GM21717 (cell line): ENCODE results near the gene COG7.
"Not testable (repeated sequence)": the region's sequence is repeated elsewhere in the genome, so short reads cannot be mapped to it uniquely, and the experiment has no call there.

ENCODE experiments used
- ATAC-seq: cut with Tn5 transposase; IDR thresholded peaks from one replicate; pipeline ENCODE4 v1.9.1; 2021; ENCODE audit warnings: mild to moderate bottlenecking, moderate library complexity; ENCODE audit not compliant: unreplicated experiment

Gene COG7

DNA sequence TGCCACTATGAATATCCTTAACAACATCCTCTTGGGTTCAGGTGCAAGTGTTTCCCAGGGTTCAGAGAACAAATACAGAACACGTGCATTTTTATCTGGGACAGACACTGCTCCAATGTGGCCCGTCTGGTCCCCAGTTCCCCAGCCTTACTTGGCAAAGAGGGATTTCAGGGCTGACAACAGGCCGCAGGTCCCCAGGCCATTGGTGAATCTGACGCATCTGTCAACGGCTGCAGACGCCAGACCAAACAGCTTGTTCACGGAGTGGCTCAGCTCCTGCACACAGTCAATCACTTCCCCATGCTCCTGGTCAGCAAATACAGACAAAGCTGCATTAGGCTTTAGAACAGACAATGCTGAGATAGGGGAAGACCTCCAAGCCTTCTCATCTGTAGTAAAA is 36.2 kb downstream of the COG7 start:
- no peak for ATAC-seq

DNA sequence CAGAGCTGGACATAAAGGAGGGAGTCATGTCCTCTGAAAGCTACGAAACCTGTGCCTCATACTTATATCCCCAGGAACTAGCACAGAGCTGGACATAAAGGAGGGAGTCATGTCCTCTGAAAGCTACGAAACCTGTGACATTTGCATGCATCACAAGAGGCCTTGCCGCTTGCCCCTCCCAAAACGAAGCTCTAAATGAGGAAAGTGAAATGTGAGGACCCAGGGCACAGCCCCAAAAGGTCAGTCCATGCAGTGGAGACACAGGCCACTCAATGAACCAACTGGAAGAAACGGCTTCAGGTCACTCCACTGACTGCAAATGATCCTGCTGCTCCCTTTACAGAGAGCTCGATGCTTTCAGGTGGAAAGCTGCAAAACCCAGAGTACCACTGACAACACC is 38.3 kb downstream of the COG7 start:
- no peak for ATAC-seq

DNA sequence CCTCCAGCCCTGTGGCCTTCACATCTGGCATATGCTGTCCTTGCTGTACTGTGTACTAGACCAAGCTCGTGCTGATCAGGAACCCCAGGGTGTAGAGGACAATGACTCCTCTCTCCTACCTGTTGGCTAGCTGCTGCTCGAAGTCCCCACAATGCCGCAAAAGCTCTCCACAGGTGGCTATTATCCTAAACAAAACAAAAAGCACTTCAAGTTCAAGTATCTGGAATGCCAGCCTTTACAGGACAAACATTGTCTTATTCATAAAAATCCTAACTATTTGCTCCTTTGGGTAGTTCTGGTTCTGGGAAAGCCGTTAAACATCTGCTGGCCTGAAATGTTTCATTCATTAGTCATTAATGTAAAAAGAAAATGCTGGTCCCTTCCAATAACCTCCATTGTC is 42.8 kb downstream of the COG7 start:
- ATAC-seq: no peak

DNA sequence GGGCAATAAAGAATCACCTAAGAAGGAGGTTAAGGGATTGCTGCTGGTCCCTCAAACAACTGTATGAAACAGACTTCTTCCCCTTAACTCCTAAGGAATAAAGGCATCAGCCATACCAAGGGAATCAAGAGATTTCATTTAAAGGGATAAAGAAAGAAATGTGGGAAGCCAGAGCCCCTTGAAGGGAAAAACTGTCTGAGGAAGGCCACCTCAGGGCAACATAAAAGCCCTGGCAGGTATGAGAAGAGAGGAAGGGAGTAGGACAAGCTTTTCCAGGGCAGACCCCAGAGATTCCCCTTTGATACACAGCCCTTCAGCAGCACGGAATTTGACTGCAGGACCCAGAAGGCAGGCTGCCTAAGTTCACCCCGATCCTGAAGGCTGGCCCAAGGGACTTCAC is 43.5 kb downstream of the COG7 start:
- ATAC-seq: no peak

DNA sequence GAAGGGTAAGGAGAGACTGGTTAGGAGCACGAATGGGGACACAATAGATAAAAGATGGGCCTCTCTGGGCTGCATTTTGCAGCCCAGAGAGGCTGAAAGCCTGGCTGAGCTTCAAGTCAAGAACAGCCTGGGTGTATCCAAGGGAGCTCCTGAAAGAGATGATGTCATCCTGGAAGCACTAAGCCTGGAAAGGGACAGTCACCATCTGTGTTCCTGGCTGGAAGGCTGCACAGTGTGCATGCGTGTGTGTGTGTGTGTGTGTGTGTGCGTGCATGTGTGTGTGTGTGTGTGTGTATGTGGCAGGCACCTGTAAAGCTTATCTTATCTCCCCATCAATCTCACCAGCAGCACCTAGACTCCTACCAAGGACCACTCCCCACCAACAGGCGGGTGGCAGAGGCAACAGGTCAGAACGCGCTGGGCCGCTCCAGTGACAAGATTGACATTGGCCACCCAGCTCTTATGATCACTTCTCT is 44.1 kb downstream of the COG7 start:
- no peak for ATAC-seq

DNA sequence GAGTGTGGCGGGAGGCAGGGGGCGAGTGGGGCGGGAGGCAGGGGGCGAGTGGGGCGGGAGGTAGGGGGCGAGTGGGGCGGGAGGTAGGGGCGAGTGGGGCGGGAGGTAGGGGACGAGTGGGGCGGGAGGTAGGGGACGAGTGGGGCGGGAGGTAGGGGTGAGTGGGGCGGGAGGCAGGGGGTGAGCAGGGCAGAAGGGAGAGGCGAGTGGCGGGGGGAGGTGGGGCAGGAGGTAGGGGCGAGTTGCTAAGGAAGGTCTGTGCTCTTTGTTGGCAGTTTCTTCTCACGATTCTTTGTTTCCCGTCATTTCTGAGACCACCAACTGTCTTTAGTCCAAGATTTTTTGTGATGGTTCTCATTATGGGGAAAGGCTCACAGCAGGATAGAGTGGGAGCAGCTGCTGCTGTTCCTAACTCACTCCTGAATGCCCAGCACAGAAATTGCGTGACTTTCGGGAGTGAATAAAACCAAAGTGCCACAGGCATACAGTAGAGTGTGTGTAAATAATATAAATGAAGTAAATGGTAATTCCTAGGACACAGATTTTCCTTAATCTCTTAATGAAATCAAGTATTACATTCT is 44.7 kb downstream of the COG7 start:
- no peak for ATAC-seq

DNA sequence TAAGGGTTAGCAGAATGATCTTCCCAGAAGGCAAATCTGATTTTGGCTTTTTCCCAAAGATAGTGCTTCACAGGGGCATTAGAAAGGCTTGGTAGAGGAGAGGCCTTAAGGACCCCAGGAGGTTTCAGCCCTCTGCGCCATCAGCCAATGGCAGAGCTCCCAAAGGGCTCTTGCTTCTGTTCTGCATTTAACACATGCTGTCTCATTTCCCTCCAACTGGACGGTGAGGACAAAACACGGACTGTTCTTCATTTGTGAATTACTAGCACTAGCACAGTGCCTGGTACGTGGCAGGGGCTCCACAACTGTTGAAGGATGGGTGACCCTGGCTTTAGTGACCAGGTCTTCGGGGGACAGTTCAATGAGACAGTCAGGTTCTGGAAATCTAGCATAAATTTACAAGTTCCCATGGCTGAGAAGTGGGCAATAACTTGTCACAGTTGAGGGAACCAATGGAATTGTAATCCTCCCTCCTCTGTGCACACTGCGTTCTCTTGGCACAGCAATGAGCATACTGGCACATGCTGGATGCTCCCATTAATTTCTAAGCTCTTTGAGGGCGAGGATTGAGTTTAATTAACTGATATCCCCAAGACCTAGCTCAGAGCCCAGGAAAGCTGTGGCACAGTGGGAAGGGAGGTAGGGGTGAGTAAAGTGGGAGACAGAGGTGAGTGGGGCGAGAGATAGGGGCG is 45.4 kb downstream of the COG7 start:
- ATAC-seq: no peak

DNA sequence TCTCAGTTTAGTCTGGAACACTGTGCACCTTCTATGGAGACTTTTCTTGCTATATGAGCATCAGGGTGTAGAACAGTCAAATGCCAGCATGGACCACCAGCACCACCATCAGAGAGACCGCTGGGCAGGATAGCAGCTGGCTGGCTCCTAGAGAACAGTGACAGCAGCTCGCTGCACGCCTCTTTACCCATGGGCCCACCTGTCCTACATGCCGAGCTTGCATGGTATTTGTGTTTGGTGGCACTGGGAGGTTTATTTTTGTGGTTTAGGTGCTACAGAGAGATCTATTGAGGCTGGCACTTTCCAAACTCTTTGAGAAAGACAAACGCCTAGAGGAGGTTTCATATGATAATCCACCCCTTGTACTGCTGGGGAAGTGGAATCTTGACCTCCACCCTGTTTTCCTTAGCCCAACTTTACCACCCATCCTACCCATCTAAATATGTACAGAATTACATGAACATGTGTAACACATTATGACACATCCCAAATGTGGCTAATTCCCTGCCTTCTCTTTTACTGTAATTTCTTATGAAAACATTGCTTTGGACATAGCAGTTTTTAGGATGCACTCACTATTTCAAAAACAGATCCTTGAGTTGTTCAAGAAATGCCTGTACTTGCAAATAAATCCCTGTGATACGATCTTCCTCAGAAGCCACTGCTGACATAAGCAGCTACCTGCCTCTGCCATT is 46.3 kb downstream of the COG7 start:
- ATAC-seq: no peak

DNA sequence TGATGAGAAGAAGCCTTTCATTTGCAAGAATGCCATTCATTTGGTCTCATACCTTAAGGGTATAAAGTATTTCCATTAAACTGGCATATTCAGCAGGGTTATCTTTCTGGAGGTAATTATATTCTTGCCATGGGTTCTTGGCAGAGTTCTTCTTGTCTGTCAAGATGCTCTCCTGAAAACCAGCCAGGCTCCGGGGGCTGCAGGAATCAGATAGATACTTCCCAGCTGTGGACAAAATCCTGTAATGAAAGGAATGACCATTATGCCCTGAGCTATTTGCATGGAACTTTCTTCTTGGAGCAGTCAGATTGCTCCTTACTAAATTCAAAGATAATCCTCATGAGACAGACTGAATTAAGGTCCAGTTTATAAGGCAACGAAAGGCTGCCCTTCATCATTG is 47.0 kb downstream of the COG7 start:
- ATAC-seq: no peak

DNA sequence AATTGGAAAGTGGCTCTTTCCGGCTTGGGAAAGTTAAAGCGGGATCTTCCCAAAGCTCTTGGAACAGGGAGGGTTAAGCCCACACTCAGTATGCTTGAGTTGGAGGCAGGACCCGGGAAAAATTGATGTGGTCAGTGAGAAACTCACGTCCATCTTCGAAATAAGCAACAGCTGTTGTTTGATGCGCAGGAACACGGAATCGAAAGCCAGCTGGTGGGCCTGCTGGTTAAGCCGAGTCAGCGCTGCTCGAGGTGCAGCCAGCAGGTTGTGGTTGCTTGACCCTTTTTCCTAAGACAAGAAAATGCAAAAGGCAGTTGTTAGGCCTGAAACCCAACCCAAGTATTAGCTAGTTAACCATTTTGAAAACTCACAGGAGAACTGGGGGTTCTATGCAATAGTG is 49.4 kb downstream of the COG7 start:
- no peak for ATAC-seq

DNA sequence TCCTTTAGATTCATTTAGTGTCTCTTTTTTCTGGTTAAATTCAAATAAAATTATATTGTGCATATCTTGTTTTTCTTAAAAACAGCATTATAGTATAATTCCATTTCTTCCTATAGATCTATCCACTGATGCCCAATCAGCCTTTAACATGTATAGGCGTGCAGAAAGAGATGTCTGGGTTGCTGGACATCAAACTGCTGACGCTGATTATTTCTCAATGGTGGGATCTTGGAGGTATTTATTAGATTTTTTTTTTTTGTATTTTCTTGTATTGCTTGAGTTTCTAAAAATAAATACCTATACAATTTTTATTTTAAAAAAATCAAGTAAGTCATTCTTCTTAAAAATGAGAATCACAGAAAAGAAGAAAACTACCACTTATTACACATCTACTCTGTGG is 50.9 kb downstream of the COG7 start:
- ATAC-seq: no peak

DNA sequence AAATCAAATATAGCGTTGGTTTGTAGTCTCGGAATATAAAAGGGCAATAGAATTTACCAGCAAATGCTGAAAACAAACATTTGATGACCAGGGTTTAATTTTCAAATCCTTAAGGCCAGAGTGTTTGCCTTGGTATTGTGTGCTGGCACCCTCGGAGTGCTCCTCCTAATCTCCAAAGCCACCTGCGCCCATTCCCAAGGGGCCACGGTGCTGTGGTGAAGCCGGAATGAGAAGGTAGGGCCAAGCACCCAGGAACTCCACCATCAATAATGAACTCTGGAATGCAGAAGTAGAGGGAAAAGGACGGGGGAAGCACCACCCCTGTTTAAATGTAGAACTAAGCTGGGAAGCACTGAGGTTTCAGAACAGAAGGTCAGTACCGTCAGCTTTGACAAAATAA is 51.9 kb downstream of the COG7 start:
- ATAC-seq: no peak

DNA sequence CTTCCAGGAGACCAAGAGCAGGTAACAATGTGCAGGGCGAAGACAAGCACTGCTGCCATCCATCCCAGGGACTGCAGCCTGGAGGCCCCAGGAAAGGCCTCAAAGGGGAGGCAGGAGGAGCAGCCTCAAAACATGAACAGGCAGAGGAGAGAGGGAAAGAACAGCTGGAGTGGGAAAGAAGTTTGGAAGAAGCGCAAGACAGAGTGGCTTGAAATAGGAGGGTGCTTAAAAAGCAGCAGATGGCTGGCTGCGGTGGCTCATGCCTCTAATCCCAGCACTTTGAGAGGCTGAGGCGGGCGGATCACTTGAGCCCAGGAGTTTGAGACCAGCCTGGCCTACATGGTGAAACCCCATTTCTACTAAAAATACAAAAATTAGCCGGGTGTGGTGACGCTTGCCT is 52.5 kb downstream of the COG7 start:
- ATAC-seq: not testable (repeated sequence)

DNA sequence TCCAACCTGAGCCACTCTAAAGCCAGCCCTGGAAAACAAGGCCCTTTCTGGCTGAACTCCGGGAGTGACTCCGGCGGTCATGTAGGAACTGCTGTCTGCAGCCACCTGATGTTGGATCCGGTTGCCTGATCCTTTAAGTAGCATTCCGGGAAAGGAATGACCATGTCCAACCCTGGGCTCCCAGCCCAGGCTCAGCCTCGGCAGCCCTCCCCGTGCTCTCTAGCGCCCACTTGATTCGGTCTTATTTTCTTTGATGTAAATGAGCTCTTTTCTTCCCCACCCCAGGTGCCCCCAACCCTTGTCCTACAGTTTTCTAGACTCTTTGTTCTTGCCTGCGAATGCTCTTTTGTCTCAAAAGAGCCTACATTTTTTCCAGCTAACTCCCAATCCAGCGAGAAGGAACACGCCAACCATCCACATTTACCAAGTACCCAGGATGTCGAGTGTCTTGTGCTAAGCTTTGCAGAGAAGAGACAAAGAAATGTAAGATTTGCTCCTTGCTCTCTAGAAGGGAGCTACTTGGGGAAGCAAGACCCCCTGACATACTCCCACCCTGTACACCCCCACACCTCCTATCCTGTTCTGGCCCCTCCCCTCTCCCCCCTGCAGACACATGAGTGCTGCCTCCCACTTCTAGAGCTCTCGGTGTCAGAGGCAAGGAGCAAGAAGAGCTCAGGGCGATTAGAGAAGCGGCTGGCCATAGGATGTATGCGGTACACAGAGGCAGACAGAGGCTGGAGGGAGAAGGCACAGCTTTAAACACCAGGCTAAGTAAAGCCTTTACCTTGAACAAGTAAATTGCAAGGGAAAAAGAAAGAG is 53.8 kb downstream of the COG7 start:
- ATAC-seq: no peak

DNA sequence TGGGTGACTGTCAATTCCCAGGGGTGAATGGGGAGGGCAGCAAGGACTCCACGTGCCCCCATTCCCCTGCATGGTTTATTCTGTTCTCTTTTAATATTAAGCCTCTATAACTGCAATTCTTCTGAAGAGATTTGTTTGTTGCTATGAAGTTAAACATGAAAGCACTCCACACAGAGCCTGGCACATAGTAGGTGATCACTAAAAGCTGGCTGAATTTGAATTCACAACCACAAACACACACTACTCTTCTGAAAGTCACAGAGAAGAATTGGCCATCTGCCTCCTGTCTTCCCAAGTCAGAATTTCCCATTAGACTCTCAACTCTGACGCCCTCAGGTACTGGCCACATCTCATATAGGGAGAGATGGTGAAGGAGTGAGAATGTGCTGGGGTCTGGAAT is 55.5 kb downstream of the COG7 start:
- no peak for ATAC-seq

DNA sequence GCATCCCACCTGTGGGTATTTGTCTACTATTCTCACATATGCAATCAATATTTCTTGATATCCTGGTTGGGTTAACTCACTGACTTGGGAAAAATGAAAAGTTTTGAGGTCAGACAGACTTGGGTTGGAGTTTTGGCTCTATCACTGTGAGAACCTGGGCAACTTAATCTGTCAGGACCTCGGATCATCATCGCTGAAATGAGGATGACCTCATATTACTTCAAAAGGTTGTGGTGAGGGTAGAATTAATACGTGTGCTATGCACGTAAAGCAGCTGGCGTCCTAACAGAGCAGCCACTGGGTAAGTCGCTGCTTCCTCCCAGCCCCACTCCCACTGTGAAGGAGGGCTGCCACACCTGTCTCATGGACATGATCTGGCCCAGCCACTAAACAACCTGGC is 57.3 kb downstream of the COG7 start:
- no peak for ATAC-seq

DNA sequence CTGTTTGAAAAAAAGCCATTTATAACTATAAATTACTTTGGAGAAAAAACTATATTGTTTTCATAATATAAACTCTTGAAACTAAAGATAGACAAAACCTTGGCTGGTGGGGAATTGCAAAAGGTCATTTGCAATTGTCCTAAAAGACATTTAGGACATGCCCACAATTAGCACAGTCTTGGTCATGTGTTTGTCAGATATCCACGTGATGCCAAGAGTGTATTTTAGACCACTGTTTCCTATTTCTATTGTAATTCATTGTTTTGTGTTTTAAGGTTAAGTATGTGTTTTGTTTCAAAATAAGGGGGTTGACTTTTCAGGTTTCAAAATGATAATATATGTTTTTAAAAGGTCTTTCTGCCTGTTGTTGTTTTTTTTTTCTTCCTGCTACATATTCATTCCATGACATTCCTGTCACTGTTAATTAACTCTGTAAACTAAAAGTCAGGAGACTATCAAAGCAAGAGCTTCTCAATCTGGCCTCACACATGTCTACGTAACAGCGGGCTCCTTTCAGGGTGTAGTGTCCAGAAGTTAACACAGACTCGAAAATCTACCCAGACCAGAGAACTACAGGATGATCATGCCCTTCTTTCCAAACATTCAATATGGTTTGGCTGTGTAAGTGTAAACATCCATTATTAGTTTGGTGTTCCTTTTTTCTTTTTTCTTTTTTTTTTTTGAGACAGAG is 58.7 kb downstream of the COG7 start:
- no peak for ATAC-seq

DNA sequence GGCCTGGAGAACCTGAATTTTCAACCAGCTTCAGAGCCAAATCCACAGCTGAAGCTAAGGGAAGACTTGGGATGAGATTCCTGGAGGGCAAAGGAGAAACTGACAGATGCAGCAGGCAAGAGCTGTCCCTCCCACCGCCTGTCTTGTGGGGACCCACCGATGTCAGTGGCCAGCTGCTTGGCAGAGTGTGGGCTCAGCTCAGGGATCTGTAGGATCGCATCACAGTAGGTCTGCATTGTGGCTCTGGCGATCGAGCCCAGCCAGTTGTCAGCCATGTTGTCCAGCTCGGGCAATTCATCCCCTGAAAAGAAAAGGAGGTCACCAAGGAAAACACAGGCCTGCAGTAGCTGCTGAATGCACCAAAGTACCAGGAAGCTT is 60.8 kb downstream of the COG7 start:
- no peak for ATAC-seq

DNA sequence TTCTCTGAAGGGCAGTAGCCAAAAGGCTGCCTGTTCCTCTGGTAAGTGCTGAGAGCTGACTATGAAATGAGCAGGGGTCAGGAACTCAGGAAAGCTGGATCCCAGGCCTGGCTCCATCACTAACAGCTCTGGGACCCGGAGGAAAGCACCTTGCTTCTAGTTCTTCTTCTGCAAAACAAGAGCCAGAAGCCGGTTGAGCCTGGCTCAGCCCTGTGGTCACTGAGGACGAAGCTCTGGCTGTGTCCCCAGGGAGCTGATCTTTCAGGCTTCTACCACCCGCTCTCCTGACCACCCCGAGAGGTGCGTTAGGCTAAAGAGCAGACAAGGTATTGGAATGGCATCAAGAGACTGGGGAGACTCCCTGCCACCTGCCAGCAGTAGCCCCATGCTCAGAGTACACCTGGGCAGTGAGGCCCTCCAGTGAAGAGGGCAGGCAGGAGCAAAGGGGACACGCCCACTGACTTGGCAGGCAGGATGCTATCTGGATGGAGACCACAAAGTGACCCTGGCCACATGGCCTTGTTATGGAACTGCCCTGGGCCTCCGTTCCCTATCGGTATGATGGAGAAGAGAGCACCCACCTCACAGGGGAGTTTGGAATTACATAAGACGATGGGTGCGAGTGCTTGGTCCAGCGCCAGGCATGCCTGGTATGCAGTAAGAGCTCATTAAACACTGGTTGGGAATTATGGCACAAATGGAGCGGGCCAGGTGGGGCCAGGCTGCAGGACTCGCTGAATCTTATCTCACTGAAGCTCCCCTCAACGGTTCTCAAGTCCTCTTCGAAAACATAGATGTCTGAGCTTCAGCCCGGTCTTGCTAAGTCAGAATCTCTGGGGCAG is 61.4 kb downstream of the COG7 start:
- ATAC-seq: no peak

DNA sequence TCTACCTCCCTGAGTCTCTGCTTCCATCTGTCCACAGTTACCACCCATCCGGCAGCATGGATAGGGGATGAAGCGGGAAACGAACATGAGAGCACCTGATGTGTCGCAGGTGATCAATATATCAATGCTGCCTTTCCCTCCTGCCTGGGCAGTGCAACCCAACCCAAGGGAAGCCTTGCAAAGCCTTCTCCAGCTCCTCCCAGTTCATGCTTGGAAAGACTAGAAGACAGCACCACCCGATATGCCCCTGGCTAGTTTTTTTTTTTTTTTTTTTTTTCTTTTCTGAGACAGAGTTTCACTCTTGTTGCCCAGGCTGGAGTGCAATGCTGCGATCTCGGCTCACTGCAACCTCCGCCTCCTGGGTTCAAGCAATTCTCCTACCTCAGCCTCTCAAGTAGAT is 63.1 kb downstream of the COG7 start:
- not testable (repeated sequence) for ATAC-seq
